NCI-H187 treated with DMSO at 0.1 percent for 48 hours (cell line): Measurements from ENCODE around the gene HACD1.
A peak's percentile ranks its signal among the peaks of the same experiment; 100 is the strongest.

ENCODE experiments used
- DNase-seq: peaks from one replicate; lab custom pipeline; 2025; lab: John Stamatoyannopoulos, UW

HACD1 gene

GRCh38 chr10:17617031-17617911 lies at the start of gene HACD1:
HACD1 (minus strand) TSS chr10:17617374; CDS start chr10:17617339, 35 bp downstream.
- DNase-seq, result no peak

GRCh38 chr10:17665747-17666146 lies 48.6 kb upstream of the HACD1 start:
- no peak for DNase-seq

GRCh38 chr10:17663450-17663849 lies 46.3 kb upstream of the HACD1 start:
- DNase-seq, result no peak

GRCh38 chr10:17662193-17663138 lies 45.3 kb upstream of the HACD1 start:
- DNase-seq, result no peak

GRCh38 chr10:17661510-17661909 lies 44.3 kb upstream of the HACD1 start:
- no peak for DNase-seq

GRCh38 chr10:17660921-17661320 lies 43.7 kb upstream of the HACD1 start:
- no peak for DNase-seq

GRCh38 chr10:17659365-17659764 lies 42.2 kb upstream of the HACD1 start:
- no peak for DNase-seq

GRCh38 chr10:17657103-17657500 lies 39.9 kb upstream of the HACD1 start:
- no peak for DNase-seq

- no peak for DNase-seq
These were observed 38.5 kb upstream of the HACD1 start for GRCh38 chr10:17655567-17656146.

- no peak for DNase-seq
These were observed 37.8 kb upstream of the HACD1 start for GRCh38 chr10:17655009-17655408.

GRCh38 chr10:17652585-17652984 lies 35.4 kb upstream of the HACD1 start:
- DNase-seq, result no peak

GRCh38 chr10:17651896-17652295 lies 34.7 kb upstream of the HACD1 start:
- DNase-seq, result no peak

- no peak for DNase-seq
These were observed 33.2 kb upstream of the HACD1 start for GRCh38 chr10:17650416-17650815.

- DNase-seq, result no peak
These were observed 32.7 kb upstream of the HACD1 start for GRCh38 chr10:17649836-17650235.

- DNase-seq, result no peak
These were observed 31.9 kb upstream of the HACD1 start for GRCh38 chr10:17649052-17649451.

- DNase-seq, result no peak
These were observed 31.3 kb upstream of the HACD1 start for GRCh38 chr10:17648243-17649035.

GRCh38 chr10:17647326-17647725 lies 30.2 kb upstream of the HACD1 start:
- no peak for DNase-seq

- DNase-seq, result no peak
These were observed 28.6 kb upstream of the HACD1 start for GRCh38 chr10:17645621-17646345.

- no peak for DNase-seq
These were observed 27.3 kb upstream of the HACD1 start for GRCh38 chr10:17644485-17644943.

GRCh38 chr10:17643755-17644484 lies 26.7 kb upstream of the HACD1 start, which contains the start of gene STAM:
STAM (plus strand) TSS chr10:17644151; CDS start chr10:17644340, 189 bp downstream.
- DNase-seq, result peak; percentile 12
